Gastrocnemius medialis (tissue), 4 donors: ENCODE measurements around the gene ISM2.

ENCODE experiments used
- POLR2A ChIP-seq, 2 donors: fragments of 450-650 bp; IDR thresholded peaks; one replicate each; pipeline ENCODE4 v1.6.1; 2017; ENCODE audit warnings: antibody characterized with exemption in 2 of 2, mild to moderate bottlenecking in 2 of 2, moderate library complexity in 2 of 2
- TF ChIP-seq, protein P1 (sequence below), 5 experiments: fragments of 450-650 bp in 3 of 5; fragments of 200-600 bp in 2 of 5; sonication (generic) in 2 of 5; IDR thresholded peaks in 4 of 5; conservative IDR thresholded peaks in 1 of 5; 1 replicate in 4 of 5; 2 replicates in 1 of 5; pipeline ENCODE4 v1.5.1; 2016 to 2019; ENCODE audit warnings: antibody characterized with exemption in 5 of 5, mild to moderate bottlenecking in 3 of 5, moderate library complexity in 3 of 5

DNA sequence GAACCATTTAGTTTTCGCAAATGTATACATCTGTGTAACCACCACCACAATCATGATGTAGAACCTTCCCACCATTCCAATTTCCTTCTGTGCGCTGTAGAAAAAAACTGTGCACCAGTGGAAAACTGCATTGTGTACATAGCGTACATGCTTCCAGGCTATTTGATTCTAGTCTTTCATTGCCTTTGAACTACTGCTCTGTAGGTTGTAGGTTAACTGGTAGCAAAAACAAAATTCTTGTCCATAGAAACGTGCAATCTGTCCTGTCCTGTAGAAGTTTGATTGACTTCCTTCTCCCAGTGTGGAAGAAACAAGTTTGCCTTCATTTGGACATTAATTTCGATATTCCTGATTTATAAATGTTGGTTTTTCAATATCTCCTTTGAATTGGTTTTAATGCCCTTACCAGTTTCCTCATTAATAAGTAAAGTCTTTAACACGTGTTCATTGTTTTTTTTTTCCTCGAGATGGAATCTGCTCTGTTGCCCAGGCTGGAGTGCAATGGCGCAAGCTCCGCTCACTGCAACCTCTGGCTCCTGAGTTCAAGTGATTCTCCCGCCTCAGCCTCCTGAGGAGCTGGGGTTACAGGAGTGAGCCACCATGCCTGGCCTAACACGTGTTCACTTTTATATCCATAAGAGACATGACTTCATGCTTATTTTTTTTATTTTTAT, 3.6 kb upstream of the ISM2 start:
- TF ChIP-seq, protein P1, sequence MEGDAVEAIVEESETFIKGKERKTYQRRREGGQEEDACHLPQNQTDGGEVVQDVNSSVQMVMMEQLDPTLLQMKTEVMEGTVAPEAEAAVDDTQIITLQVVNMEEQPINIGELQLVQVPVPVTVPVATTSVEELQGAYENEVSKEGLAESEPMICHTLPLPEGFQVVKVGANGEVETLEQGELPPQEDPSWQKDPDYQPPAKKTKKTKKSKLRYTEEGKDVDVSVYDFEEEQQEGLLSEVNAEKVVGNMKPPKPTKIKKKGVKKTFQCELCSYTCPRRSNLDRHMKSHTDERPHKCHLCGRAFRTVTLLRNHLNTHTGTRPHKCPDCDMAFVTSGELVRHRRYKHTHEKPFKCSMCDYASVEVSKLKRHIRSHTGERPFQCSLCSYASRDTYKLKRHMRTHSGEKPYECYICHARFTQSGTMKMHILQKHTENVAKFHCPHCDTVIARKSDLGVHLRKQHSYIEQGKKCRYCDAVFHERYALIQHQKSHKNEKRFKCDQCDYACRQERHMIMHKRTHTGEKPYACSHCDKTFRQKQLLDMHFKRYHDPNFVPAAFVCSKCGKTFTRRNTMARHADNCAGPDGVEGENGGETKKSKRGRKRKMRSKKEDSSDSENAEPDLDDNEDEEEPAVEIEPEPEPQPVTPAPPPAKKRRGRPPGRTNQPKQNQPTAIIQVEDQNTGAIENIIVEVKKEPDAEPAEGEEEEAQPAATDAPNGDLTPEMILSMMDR (IDR thresholded peaks at IDR 0.05 in 4 of 5, conservative IDR thresholded peaks at IDR 0.05 in 1 of 5) = no peak
- no peak for TF ChIP-seq POLR2A (IDR thresholded peaks at IDR 0.05)
